HCT116 (cell line): ENCODE measurements around the gene COL5A1.

Experiments used
- EZH2 ChIP-seq: fragments of 200-600 bp; sonication (generic); IDR thresholded peaks from 2 replicates; pipeline ENCODE4 v1.6.1; 2017; ENCODE audit warnings: antibody characterized with exemption, mixed run types
- EZH2phosphoT487 ChIP-seq: fragments of 200-600 bp; IDR thresholded peaks from 2 replicates; pipeline ENCODE4 v1.6.1; 2018; ENCODE audit warnings: antibody characterized with exemption, borderline replicate concordance
- JUND ChIP-seq: IDR thresholded peaks from 2 replicates; pipeline ENCODE4 v1.6.1; 2012
- MAX ChIP-seq: IDR thresholded peaks from 2 replicates; pipeline ENCODE4 v1.6.1; 2012
- RAD21 ChIP-seq: IDR thresholded peaks from 2 replicates; pipeline ENCODE4 v1.6.1; 2012; ENCODE audit warnings: low read depth, mild to moderate bottlenecking
- SIN3A ChIP-seq: IDR thresholded peaks from 2 replicates; pipeline ENCODE4 v1.6.1; 2012; ENCODE audit warnings: low read depth
- TCF7L2 ChIP-seq: IDR thresholded peaks from 2 replicates; pipeline ENCODE4 v1.7.0; 2011; ENCODE audit warnings: borderline replicate concordance, inconsistent platforms; ENCODE audit not compliant: insufficient read depth, insufficient read length; ENCODE audit errors: extremely low read depth
- ZNF274 ChIP-seq: fragments of 200-500 bp; sonication (Bioruptor generic); IDR thresholded peaks from 2 replicates; pipeline ENCODE4 v1.6.1; 2014; ENCODE audit warnings: mild to moderate bottlenecking, low read depth, low read length, inconsistent platforms
- TF ChIP-seq, protein P1 (sequence below), 3 experiments: fragments of 200-600 bp in 1 of 3; sonication (generic) in 1 of 3; IDR thresholded peaks in 2 of 3; conservative IDR thresholded peaks in 1 of 3; 2 replicates each; pipeline ENCODE4 v1.5.1; 2012 to 2017; ENCODE audit warnings: low read depth in 2 of 3, low read length in 2 of 3, antibody characterized with exemption in 1 of 3, borderline replicate concordance in 1 of 3, control low read depth in 1 of 3, mild to moderate bottlenecking in 1 of 3, mixed read lengths in 1 of 3, mixed run types in 1 of 3, moderate library complexity in 1 of 3; ENCODE audit not compliant: insufficient read depth in 1 of 3

DNA sequence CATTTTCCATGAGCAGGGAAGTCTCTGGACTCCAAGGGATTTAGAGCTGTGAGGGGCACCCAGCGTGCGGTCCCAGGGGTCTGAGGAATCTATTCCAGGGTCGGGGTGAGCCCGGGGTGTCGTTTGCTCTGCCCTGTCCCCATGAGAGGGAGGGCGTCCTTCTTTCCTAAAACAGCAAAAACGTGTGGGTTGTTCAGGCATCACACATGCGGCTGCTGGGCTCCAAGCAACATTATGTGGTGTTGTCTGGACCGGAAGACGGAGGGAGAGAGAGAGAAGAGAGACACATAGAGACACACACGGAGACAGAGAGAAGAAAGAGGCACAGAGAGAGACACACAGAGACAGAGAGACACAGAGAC lies 42.7 kb upstream of the COL5A1 start:
- TF ChIP-seq JUND (no peak), MAX (no peak), TCF7L2 (no peak), EZH2 (no peak), ZNF274 (no peak), SIN3A (no peak), RAD21 (no peak), EZH2phosphoT487 (no peak)
- TF ChIP-seq, protein P1, sequence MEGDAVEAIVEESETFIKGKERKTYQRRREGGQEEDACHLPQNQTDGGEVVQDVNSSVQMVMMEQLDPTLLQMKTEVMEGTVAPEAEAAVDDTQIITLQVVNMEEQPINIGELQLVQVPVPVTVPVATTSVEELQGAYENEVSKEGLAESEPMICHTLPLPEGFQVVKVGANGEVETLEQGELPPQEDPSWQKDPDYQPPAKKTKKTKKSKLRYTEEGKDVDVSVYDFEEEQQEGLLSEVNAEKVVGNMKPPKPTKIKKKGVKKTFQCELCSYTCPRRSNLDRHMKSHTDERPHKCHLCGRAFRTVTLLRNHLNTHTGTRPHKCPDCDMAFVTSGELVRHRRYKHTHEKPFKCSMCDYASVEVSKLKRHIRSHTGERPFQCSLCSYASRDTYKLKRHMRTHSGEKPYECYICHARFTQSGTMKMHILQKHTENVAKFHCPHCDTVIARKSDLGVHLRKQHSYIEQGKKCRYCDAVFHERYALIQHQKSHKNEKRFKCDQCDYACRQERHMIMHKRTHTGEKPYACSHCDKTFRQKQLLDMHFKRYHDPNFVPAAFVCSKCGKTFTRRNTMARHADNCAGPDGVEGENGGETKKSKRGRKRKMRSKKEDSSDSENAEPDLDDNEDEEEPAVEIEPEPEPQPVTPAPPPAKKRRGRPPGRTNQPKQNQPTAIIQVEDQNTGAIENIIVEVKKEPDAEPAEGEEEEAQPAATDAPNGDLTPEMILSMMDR (IDR thresholded peaks at IDR 0.05 in 2 of 3, conservative IDR thresholded peaks at IDR 0.05 in 1 of 3; ENCODE audit: borderline replicate concordance in 1 of 3, insufficient read depth in 1 of 3, low read depth in 2 of 3, low read length in 2 of 3): no peak
